ENCODE measurements around the gene CSF2.

Gene CSF2

DNA sequence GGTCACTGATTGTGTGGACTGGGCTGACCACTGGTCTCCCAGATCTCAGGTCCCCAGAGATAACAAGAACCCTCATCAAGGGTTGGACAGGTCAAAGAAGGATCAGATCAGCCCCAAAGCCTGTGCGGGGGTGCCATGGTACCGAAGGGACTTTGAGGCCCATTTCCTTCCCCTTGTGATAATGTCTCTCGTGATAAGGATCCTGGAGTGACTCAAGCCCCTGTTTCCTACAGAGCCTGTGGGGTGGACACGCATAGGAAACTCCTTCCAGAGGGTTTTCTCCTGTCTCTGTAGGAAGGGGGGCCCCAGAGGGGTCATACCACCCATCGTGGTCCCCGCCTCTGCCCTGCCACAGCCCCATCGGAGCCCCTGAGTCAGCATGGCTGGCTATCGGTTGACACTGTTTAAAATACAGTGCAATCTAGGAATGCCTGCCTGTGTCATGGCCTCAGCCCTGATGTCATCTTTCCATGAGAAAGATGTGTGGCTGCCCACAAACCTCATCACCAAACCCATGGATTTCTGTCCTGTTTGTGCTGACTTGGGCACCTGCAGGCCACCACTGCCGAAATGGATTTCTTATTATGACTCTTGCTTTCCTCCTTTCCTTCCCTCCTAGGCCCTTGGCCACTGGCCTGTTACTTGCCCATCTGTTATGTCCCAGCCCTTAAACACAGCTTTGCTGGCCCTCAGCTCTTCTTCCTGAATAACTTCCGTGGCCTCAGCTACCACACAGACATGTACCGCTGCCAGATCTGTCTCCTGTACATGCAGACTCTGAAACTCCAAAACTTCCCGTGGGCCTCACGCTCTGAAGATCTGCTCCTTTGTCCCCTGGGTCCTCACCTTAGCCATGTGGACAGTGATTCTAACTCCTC lies 2.9 kb upstream of the CSF2 start:
- DNase-seq, result peak; percentile 17

- no peak for DNase-seq
Observed at GRCh38 chr5:132071338-132071707, 2.3 kb upstream of the CSF2 start.

- DNase-seq, result no peak
Observed at GRCh38 chr5:132072070-132072469, 1.5 kb upstream of the CSF2 start.

DNA sequence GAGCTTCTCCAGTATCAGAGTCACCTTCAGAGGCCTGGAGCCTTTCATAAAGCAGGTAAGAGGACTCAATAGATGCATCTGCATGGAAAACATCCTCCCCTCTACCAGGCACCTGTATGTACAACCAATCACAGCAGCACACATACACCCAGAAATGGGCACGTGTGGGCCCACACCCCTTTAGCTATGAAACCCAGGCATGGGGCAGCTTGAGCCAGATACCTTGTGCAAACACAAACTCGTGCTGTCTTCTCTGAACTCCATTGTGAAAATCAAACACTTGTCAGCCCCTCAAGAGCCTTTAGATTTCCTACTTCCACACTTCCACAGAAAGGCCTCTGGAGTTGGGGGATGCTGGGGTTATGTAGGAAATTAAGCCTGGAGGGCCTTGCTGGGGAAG lies 1.1 kb upstream of the CSF2 start:
- DNase-seq, result no peak

GRCh38 chr5:132074091-132074771 lies 642 bp downstream of the CSF2 start:
- DNase-seq, result no peak

GRCh38 chr5:132074772-132075718 lies 1.5 kb downstream of the CSF2 start:
- DNase-seq, result no peak

- DNase-seq, result no peak
Observed at GRCh38 chr5:132075719-132076077, 2.1 kb downstream of the CSF2 start.

DNA sequence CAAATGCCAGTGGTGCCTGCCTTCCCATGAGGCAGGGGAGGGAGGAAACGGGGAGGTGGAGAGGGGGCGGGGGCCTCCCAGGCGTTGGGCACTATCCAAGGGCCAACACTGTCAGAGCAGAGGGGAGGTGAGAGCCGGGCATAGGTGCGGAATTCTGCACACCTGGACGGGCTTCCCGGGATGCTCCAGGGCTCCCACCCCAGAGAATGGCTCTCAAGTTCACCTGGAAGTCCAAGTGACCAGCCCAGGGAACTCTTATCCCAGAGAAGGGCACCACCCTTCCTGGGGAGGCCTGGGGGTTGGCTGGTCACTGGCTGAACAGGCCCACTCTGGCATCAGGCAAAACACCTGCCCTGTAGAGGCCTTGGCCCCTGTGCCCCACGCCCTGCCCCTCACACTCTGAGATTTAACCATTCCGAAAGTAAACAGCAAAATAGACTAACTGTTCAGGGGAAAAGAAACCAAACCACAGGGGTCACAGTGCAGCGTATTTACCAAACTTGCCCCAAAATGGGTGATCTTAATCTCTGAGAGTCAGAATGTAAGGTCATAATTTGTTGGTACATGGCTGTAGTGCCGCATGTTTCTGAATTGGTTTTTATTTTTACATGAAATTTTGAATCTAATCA lies 2.7 kb downstream of the CSF2 start:
- no peak for DNase-seq

DNA sequence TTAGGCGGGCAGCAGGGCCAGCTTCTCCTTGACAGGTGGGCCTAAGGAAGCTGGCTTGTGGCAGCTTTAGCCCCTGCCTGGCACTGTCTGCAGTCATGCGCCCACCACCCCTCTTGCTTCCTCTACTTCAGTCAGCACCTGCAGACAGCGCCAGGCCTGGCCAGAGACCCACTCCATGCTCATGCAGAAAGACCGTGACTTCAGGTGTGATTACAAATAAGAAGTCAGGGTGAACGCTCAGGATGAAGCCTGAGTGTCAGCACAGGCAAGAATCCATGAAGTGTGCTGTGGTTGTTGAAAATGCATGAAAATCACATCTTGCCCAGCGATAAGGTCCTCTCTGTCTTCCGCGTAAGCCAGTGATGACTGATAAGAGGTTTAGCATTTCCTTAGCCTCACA lies 3.4 kb downstream of the CSF2 start:
- no peak for DNase-seq

DNA sequence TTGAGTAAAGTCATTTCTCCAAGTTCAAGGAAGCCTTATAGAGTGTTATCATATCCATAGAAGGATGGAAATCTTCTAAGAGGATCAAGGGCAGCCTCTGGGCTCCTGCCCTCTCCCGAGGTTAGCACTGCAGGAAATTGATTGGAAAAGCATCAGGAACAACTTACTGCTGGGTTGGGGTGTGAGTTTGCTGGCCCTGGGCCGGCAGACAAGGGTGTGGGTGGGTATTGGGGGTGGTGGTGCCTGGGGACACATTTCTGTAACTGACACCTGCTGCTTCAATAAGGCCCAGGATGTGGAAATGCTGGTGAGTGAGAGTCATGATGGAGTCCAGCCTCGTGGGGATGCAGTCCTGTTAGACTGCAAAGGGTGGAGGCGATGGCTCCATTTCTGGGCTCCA lies 5.5 kb downstream of the CSF2 start:
- DNase-seq, result no peak

DNA sequence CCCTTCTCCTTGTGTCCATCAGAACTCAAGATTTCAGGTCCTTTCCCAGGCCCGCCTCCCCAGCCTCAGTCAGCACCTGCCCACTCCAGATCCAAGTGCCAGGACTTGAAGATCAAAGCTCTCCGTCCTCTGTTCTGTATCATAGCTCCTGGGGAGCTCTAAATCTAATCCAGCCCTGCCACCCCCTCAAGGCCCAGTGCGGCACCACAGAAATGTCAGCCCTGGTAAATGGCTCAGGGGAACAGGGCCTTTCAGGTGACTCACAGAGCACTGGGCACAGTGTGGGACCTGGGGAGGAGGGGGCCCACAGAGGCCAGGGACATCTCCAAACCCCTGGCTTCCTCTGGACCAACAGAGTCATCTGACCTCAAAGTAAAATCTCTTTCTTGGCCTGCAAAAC lies 6.0 kb downstream of the CSF2 start:
- no peak for DNase-seq

DNA sequence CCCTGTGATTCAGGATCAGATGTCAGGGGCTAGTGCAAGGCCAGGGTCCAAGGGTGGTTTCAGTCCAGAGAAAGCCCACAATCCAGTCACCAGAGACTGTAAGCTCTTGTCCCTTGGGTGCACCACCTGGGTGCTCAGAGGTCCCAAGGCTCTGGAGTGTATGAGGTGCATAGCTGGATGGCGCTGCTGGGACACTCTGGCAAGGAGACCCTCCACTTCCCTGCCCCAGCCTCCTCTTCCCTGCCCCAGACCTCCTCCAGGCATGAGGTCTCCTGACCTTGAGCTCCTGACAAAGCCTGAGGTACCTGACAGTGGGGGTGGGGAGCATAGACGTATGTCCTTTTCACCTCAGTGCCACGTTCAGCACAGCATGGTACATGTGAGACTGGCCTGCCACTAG lies 7.0 kb downstream of the CSF2 start:
- DNase-seq, result no peak

DNA sequence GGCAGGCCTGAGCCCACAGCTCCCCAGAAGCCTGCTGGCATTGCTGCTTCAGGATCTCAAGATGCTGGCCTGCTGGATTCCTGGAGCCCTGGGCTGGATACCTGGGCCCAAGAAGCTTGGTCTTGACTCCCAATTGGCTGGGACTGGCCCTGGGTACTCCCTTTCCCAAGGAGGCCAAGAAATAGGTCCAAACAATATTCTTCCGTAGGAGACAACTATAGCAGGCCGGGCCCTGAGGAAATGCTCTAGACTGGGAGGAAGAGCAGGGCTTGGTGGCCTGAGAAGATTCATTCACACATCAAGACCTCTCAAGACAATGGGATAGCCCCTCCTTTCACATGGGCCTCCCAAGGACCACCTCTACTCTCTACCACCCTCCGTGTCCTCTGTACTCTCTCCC lies 7.9 kb downstream of the CSF2 start:
- no peak for DNase-seq

DNA sequence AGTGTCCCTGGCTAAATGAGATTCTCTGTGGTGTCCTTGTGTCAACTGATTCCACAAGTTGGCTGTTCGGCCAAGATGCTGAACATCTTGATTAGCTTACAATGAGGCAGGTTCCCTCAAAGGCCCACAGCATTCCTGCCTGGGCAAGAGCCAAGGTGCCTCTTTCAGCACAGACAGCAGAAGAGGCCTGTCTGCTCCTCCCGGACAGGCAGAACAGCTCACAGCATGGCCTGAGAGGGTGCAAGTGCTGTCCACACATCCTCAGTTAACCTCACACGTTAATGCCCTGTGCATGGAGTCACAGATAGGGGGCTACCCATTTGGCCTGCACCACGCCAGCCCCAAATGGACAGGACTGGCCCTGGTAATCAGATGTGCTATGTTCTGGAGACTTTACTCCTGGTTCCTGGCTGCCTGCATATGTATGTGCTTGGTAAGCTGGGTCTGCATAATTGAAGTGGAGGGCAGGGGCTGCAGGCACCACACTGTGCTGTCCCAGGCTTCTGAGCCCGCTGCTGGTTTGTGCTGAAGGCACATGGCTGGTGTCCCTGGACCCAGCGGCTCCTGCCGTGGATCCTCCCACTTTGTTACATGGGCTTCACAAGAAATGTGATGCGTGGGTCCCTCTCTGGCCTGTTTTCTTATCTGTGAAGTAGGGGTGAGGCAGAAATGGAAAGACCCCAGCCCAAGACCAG lies 8.9 kb downstream of the CSF2 start:
- no peak for DNase-seq

- no peak for DNase-seq
Observed at GRCh38 chr5:132083071-132083678, 9.6 kb downstream of the CSF2 start.

DNA sequence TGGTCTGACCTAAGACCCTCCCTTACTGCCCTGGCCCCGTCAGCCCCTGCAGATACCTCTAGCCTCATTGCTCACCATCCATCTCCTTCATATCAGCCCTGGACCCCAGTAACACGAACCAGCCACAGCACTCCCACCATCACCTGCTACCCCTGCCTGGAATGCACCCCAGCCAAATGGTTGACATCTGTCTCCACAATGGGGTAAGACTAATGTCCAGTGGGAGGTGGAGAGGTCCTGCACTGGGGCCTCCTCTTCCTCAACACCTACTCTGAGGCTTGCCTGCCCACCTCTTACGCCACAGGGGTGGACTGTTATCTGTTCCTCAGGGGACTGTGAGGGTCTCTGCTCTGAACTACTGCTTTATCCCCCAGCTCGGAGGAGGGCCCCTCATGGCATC lies 12.1 kb downstream of the CSF2 start:
- no peak for DNase-seq

GRCh38 chr5:132086277-132086794 lies 12.7 kb downstream of the CSF2 start:
- DNase-seq, result peak; percentile 95

- DNase-seq, result no peak
Observed at GRCh38 chr5:132087176-132087575, 13.6 kb downstream of the CSF2 start.

- DNase-seq, result no peak
Observed at GRCh38 chr5:132087661-132088060, 14.1 kb downstream of the CSF2 start.

DNA sequence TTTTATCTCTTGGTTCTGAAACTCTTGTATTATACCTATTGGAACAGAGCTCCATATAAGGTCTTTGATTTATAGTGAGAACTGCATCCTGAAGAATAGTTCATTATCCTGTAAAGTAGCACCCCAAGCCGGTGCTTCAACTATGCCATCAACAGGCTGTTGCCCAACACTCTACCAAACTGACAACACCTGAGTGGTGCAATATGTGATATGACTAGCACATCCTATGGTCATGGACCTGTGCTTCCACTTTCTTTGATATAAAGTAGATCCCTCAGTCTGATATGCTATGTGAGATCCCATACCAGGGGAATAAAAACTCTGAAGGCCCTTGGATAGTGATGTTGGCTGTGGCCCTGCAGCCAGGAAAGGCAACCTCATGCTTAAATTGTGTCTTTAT lies 15.8 kb downstream of the CSF2 start:
- no peak for DNase-seq

DNA sequence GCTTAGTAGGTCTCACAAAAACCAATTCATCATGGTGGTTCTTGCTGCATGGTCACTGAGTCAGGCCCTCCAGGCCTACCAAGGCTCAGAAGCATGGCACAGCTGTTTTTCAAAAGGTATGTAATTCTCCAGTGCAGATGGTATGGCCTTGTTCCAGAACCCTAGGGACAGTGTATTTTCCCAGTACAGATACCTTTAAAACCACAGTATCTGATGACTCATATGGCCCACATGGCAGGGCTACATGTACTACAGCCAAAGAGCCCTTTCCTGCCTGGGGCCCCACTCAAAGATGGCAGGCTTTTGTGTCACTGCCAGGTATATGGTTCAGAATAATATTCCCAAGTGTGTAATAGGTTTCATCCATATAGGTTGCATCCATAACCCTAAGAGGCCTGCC lies 16.5 kb downstream of the CSF2 start:
- peak; percentile 84 for DNase-seq

DNA sequence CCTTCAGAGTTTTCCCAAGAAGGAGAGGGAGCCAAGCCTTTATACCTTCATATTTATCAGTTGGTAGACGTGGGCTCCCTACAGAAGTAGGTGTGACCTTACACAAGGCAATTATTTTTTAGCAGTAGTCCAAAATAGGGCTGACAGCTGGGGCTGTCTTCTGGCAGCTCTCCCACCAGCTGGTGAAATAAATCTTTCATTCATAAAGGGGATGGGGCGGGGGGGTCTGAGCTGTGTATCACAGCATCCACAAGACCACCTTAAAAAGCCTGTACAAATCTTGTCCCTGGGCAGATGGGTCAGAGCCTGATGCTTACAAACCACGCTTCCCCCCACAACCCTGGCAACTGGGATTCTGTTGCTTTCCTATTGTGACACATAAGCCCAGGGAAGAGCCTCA lies 19.7 kb downstream of the CSF2 start:
- DNase-seq, result no peak

All from fibroblast of upper back skin (primary cell).